IMR-90 (cell line): Measurements from ENCODE around the gene KDM4F.

Experiments
- CTCF ChIP-seq: conservative IDR thresholded peaks from 2 replicates; pipeline ENCODE4 v1.5.1; 2012; ENCODE audit warnings: mild to moderate bottlenecking, low read depth, low read length, improper control_type of control experiment
- NFE2L2 ChIP-seq: fragments of 150-350 bp; IDR thresholded peaks from 2 replicates; pipeline ENCODE4 v1.6.1; 2016; ENCODE audit warnings: low read depth, mild to moderate bottlenecking, low read length
- POLR2A ChIP-seq: IDR thresholded peaks from 2 replicates; pipeline ENCODE4 v1.6.1; 2012; ENCODE audit warnings: mild to moderate bottlenecking, low read depth, low read length
- RAD21 ChIP-seq: IDR thresholded peaks from 2 replicates; pipeline ENCODE4 v1.6.1; 2012; ENCODE audit warnings: low read length, improper control_type of control experiment
- SMC3 ChIP-seq: fragments of 150-350 bp; IDR thresholded peaks from 2 replicates; pipeline ENCODE4 v1.6.1; 2016; ENCODE audit warnings: low read depth, mild to moderate bottlenecking, antibody characterized with exemption, low read length, moderate library complexity
- USF2 ChIP-seq: fragments of 150-350 bp; IDR thresholded peaks from 2 replicates; pipeline ENCODE4 v1.6.1; 2017; ENCODE audit warnings: mild to moderate bottlenecking, antibody characterized with exemption, low read length, low read depth

GRCh38 chr11:95014184-95014821, 34.9 kb upstream of the KDM4F start:
- TF ChIP-seq POLR2A (no peak), RAD21 (no peak), USF2 (no peak), CTCF (no peak), NFE2L2 (no peak), SMC3 (no peak)
